Tibial artery (tissue), 4 donors: ENCODE results near the gene DDI2.

Experiments
- DNase-seq, 2 donors: peaks; one replicate each; pipeline ENCODE4 v3.0.0-alpha.2; 2019
- H3K27ac ChIP-seq, 2 donors: fragments of 200-600 bp; sonication (generic) in 1 of 2; 1 replicate in 1 of 2; 2 replicates in 1 of 2; pipeline ENCODE4 v1.5.1; 2018 to 2019; ENCODE audit warnings: mild to moderate bottlenecking in 1 of 2
- H3K27me3 ChIP-seq, 2 donors: fragments of 200-600 bp; sonication (generic) in 1 of 2; one replicate each; pipeline versions ENCODE4 v1.5.1 to v1.6.0; 2016 to 2019
- H3K36me3 ChIP-seq, 3 donors: fragments of 200-600 bp; sonication (generic) in 2 of 3; one replicate each; pipeline ENCODE4 v1.5.1; 2016 to 2019; ENCODE audit warnings: mild to moderate bottlenecking in 2 of 3
- H3K4me1 ChIP-seq, 4 donors: fragments of 200-600 bp; sonication (generic) in 2 of 4; 1 replicate in 3 of 4; 2 replicates in 1 of 4; pipeline ENCODE4 v1.5.1; 2016 to 2019
- H3K4me3 ChIP-seq, 2 donors: fragments of 200-600 bp; sonication (generic) in 1 of 2; 1 replicate in 1 of 2; 2 replicates in 1 of 2; pipeline ENCODE4 v1.5.1; 2018 to 2019; ENCODE audit warnings: mild to moderate bottlenecking in 2 of 2
- H3K9me3 ChIP-seq, 3 donors: fragments of 200-600 bp; sonication (generic) in 1 of 3; one replicate each; pipeline ENCODE4 v1.5.1; 2016 to 2019
- intact Hi-C: fragments of 100-400 bp; cut with DNase I; formaldehyde crosslinking; loops from one replicate; pipeline ENCODE4 v1.15.0; 2023; ENCODE audit warnings: low total_unique reads
- TF ChIP-seq, protein P1 (sequence below), 2 experiments: fragments of 200-600 bp in 1 of 2; fragments of 450-650 bp in 1 of 2; IDR thresholded peaks; one replicate each; pipeline ENCODE4 v1.5.1; 2017 to 2019; ENCODE audit warnings: antibody characterized with exemption in 2 of 2, mild to moderate bottlenecking in 1 of 2, moderate library complexity in 1 of 2

Gene DDI2

DNA sequence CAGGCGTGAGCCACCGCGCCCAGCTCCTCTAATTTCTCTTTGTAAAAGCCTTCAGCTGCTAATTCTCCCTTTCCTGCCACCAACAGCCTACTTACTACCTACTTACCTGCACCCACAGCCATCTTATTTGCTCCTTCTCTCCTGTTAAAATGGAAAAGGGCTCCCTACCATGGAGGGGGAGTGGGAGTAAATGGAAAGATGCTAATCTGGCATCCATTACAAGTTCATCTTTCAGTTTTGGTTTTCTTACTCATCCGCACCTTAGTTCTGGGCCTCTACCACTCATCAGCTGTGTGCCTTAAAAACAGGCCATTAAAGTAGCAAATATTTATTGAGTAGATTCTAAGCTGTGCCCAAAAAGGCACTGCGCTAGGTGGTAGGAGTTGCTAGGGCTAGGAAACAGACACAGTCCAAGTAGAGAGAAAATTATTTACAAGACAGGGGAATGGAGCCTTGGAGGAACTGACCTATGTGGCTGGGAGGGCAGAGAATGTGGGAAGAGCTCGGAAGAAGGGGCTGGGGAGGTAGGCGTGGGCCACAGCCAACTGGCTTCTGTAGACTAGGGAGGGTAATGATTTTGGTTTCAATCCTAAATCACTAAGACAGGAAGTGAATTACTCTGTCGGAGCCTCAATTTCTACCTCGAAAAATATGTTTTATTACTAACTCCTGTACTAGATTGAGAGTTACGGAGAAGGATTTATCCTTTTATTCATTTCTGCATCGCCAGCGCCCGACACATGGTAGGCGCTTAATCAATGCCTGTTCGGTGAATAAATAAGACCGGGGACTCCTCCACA is 685 bp upstream of the DDI2 start:
- H3K27me3 ChIP-seq: no peaks in the 10 kb centered on the region
- no peaks in the 10 kb centered on the region for H3K36me3 ChIP-seq
- H3K4me1 ChIP-seq: peaks cover 0 to 42% (median 24%) of the 10 kb centered on the region in 4 donors
- intact Hi-C loops: loop anchor here (2.0 kb wide), 2 partner anchors 14 to 44 kb away; no protein-coding TSS in a partner anchor
- no peaks in the 10 kb centered on the region for H3K9me3 ChIP-seq
- peak overlapping the region; percentile 82 to 93 for H3K27ac ChIP-seq
- TF ChIP-seq, protein P1, sequence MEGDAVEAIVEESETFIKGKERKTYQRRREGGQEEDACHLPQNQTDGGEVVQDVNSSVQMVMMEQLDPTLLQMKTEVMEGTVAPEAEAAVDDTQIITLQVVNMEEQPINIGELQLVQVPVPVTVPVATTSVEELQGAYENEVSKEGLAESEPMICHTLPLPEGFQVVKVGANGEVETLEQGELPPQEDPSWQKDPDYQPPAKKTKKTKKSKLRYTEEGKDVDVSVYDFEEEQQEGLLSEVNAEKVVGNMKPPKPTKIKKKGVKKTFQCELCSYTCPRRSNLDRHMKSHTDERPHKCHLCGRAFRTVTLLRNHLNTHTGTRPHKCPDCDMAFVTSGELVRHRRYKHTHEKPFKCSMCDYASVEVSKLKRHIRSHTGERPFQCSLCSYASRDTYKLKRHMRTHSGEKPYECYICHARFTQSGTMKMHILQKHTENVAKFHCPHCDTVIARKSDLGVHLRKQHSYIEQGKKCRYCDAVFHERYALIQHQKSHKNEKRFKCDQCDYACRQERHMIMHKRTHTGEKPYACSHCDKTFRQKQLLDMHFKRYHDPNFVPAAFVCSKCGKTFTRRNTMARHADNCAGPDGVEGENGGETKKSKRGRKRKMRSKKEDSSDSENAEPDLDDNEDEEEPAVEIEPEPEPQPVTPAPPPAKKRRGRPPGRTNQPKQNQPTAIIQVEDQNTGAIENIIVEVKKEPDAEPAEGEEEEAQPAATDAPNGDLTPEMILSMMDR (IDR thresholded peaks at IDR 0.05): no peak
- peak overlapping the region; percentile 80 to 88 for H3K4me3 ChIP-seq
- no peak for DNase-seq

DNA sequence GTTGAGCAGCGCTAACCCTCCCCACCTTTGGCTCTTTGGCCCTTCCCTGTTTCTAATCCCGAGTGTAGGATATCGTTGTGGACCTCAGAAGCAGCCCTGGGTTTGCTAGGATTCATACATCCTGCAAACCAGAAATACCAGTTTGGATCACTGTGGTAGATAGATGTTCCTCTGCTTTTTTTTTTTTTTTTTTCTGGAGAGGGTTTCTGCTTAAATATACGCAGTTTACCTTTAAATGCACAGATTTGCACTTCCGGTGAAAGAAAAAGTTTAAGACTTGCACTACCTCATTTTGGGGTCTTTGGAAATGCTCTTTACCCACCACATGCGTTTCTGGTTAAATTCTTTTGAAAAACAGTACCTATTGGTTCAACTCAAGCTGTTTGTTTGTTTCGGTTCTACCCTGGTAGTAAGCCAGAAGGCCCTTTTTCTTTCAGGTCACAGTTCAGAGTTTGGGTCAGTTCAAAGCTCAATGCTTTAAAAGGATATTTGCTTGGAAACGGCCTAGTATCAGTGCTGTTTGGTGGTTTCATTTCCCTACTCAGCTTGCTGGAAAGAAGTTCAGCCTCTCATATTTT is 908 bp downstream of the DDI2 start:
- intact Hi-C loops: no loop called here
- no peaks in the 10 kb centered on the region for H3K9me3 ChIP-seq
- H3K4me1 ChIP-seq: peaks cover 0 to 42% (median 29%) of the 10 kb centered on the region in 4 donors
- H3K27ac ChIP-seq: peak overlapping the region; percentile 93 to 98
- TF ChIP-seq, protein P1 (IDR thresholded peaks at IDR 0.05): no peak
- H3K27me3 ChIP-seq: no peaks in the 10 kb centered on the region
- H3K36me3 ChIP-seq: no peaks in the 10 kb centered on the region
- peak overlapping the region; percentile 80 to 88 for H3K4me3 ChIP-seq
- DNase-seq: no peak

DNA sequence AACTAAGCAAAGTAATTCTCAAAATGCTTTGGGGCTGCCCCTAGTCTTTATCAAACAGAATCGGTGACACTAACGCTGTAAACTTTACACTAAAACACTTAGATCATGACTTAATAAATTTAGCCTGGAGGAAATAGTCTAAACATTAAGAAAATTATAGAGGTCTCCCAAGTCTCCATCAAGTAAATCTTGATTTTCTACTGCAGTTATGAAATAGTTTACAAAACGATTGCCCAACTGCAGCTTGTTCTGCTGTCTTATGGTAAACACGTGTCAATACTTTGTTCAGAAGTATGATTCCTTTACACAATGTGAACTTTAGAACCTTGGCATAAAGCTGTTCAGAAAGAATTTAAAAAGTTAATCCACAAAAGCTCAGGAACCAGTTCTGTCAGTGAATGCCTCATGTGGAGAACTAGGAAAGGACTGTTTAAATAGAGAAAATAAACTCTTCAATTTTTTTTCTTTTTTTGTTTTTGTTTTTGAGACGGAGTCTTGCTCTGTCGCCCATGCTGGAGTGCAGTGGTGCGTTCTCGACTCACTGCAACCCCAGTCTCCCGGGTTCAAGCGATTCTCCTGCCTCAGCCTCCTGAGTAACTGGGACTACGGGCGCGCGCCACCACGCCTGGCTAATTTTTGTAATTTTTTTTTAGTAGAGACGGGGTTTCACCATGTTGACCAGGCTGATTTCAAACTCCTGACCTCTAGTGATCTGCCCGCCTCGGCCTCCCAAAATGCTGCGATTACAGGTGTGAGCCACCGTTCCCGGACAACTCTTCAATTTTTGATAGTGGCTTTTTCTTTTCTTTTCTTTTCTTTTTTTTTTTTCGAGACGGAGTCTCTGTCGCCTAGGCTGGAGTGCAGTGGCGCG is 1.6 kb downstream of the DDI2 start:
- DNase-seq: no peak
- TF ChIP-seq, protein P1 (IDR thresholded peaks at IDR 0.05): no peak
- Histone ChIP-seq H3K27me3 (no peaks in the 10 kb centered on the region), H3K9me3 (no peaks in the 10 kb centered on the region), H3K4me3 (peak overlapping the region; percentile 80 to 88), H3K27ac (peak overlapping the region; percentile 93 to 98), H3K36me3 (no peaks in the 10 kb centered on the region), H3K4me1 (peaks cover 0 to 42% (median 29%) of the 10 kb centered on the region in 4 donors)
- intact Hi-C loops: no loop called here

DNA sequence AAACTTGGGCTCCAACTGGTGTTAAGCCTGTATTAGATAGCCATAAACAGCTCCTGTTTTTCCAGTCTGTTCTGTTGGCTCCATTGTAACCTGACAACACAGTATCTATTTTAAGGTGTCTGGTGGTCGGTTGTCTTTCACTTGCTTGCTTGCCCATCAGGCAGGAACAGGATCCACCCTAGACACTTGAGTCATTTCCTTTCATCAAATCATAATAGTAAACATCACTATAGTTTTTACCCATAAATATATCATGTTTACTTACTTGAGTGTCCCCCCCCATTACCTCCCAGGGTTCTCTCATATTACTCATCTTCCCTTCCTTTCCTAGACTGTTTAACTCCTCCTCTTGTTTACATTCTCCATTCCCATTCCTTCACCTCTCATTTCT is 2.9 kb downstream of the DDI2 start:
- Histone ChIP-seq H3K9me3 (no peaks in the 10 kb centered on the region), H3K27me3 (no peaks in the 10 kb centered on the region), H3K36me3 (no peaks in the 10 kb centered on the region), H3K4me1 (peaks cover 0 to 42% (median 29%) of the 10 kb centered on the region in 4 donors), H3K27ac (peak overlapping the region in 1 of 2 donors; percentile 98), H3K4me3 (no peak overlapping the region)
- no peak for DNase-seq
- TF ChIP-seq, protein P1 (IDR thresholded peaks at IDR 0.05): no peak
- intact Hi-C loops: loop anchor here (5.0 kb wide), 1 partner anchor 62 kb away; the partner anchor contains the start of gene PLEKHM2

DNA sequence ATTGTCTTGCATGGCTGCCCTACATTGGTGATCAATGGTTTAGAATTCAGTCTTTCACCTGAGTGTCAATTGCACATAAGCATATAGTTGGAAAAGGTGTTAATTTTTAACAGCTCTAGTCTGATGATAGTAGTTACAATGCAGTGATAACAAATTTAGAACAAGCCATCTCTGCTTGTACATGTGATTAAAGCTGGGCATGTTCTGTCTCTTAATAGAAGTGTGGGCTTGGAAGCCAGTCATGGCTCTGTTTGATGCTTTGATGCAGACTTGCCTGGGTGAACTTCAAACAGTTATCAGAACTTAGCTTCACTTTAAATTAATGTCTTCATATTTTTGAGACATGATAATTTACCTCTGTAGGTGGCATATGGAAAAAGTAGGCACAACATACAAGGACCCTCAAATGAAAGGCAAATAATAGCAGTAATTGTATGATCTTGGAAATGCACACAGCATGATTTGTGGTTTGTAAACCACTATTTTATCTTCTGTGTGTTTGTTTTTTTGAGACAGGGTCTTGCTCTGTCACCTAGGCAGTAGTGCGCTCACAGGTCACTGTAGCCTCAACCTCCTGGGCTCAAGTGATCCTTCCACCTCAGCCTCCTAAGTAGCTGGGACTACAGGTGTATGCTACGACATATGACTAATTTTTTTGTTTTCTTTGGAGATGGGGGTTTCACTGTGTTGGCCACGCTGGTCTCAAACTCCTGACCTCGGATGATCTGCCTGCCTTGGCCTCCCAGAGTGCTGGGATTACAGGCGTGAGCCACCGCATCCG is 3.8 kb downstream of the DDI2 start:
- TF ChIP-seq, protein P1 (IDR thresholded peaks at IDR 0.05): no peak
- H3K27me3 ChIP-seq: no peaks in the 10 kb centered on the region
- H3K27ac ChIP-seq: no peak overlapping the region
- intact Hi-C loops: loop anchor here (5.0 kb wide), 1 partner anchor 61 kb away; the partner anchor contains the start of gene PLEKHM2
- H3K4me1 ChIP-seq: peaks cover 0 to 42% (median 29%) of the 10 kb centered on the region in 4 donors
- DNase-seq: no peak
- H3K9me3 ChIP-seq: no peaks in the 10 kb centered on the region
- no peaks in the 10 kb centered on the region for H3K36me3 ChIP-seq
- H3K4me3 ChIP-seq: no peak overlapping the region
